K562 (cell line): ENCODE data around the gene OR11L1. TPM values are rescaled to one million over a fixed set of nuclear protein-coding genes. Genes with fewer than 3 reads are reported as not detected.

ENCODE experiments used
- ATAC-seq: fragments of 200-7000 bp; cut with Tn5 transposase; 3 replicates; pipeline ENCODE4 v1.9.1; 2020; ENCODE audit warnings: moderate library complexity
- BruUV-seq: library from RNA; stranded (reverse); fragments of 400-500 nt; replicated peaks from 2 replicates; lab custom pipeline; 2021; lab: Mats Ljungman, UMichigan
- CTCF ChIA-PET: fragments of 300-600 bp; formaldehyde crosslinking; extraction: SDS; loops from one replicate; lab custom pipeline; 2021; ENCODE audit warnings: low intra/inter-chr PET ratio; lab: Yijun Ruan, JAX
- POLR2A ChIA-PET: fragments of 300-600, 350-650 bp; sonication (Branson Sonifier 250); formaldehyde crosslinking; extraction: SDS; loops from one replicate; lab custom pipeline; 2021; ENCODE audit warnings: antibody characterized with exemption, inconsistent platforms; lab: Yijun Ruan, JAX
- DNase-seq, 4 experiments: peaks; one replicate each; pipeline versions ENCODE4 v3.0.0 to v3.0.0-alpha.2; 2011 to 2018; ENCODE audit warnings: low spot score in 3 of 4, mixed read lengths in 3 of 4; ENCODE audit errors: extremely low read depth in 1 of 4
- FAIRE-seq: peaks from 2 replicates; lab custom pipeline; 2011; peaks lifted over from hg19 to GRCh38; lab: Jason Lieb, UNC
- H2AFZ ChIP-seq: 2 replicates; pipeline ENCODE4 v1.6.0; 2011; ENCODE audit warnings: low read depth, low read length, control low read depth, inconsistent platforms
- H3K27ac ChIP-seq: fragments of 200-600 bp; 3 replicates; pipeline ENCODE4 v1.8.0; 2011; ENCODE audit warnings: low read depth, mild to moderate bottlenecking, control low read depth, inconsistent platforms, low read length, moderate library complexity, mixed read lengths; ENCODE audit errors: extremely low read depth
- H3K27me3 ChIP-seq, 2 experiments: fragments of 300-600 bp in 1 of 2; 2 replicates in 1 of 2; 3 replicates in 1 of 2; pipeline versions ENCODE4 v1.6.0 to v1.8.0; 2011; ENCODE audit warnings: inconsistent platforms in 2 of 2, low read length in 2 of 2, mild to moderate bottlenecking in 1 of 2, mixed read lengths in 1 of 2, moderate library complexity in 1 of 2; ENCODE audit not compliant: control insufficient read depth in 2 of 2, insufficient read depth in 2 of 2
- H3K36me3 ChIP-seq: fragments of 300-600 bp; 3 replicates; pipeline ENCODE4 v1.8.0; 2011; ENCODE audit warnings: mild to moderate bottlenecking, low read length, inconsistent platforms; ENCODE audit not compliant: control insufficient read depth, insufficient read depth
- H3K4me1 ChIP-seq, 2 experiments: fragments of 200-600 bp in 1 of 2; replicated peaks in 1 of 2; 2 replicates in 1 of 2; 3 replicates in 1 of 2; pipeline versions ENCODE4 v1.5.1 to v1.8.0; 2011; ENCODE audit warnings: inconsistent platforms in 2 of 2, low read length in 2 of 2, mild to moderate bottlenecking in 1 of 2, mixed read lengths in 1 of 2, moderate library complexity in 1 of 2; ENCODE audit not compliant: control insufficient read depth in 2 of 2, insufficient read depth in 2 of 2
- H3K4me2 ChIP-seq: 2 replicates; pipeline ENCODE4 v1.6.1; 2011; ENCODE audit warnings: low read length, control low read depth, inconsistent platforms, mixed read lengths; ENCODE audit not compliant: insufficient read depth
- H3K4me3 ChIP-seq: fragments of 200-600 bp; sonication (generic), shearing (Covaris generic); 2 replicates; pipeline ENCODE4 v1.5.1; 2016; ENCODE audit warnings: control low read depth, inconsistent platforms
- H3K79me2 ChIP-seq: fragments of 200-600 bp; 3 replicates; pipeline ENCODE4 v1.8.0; 2011; ENCODE audit warnings: low read length, inconsistent platforms; ENCODE audit not compliant: control insufficient read depth, insufficient read depth
- H3K9ac ChIP-seq, 2 experiments: 2 replicates each; pipeline versions ENCODE4 v1.6.0 to v1.6.1; 2011; ENCODE audit warnings: low read depth in 2 of 2, low read length in 2 of 2, control low read depth in 1 of 2, inconsistent platforms in 1 of 2, mild to moderate bottlenecking in 1 of 2, mixed read lengths in 1 of 2; ENCODE audit not compliant: insufficient read depth in 1 of 2
- H3K9me1 ChIP-seq: one replicate; pipeline ENCODE4 v1.6.0; 2011; ENCODE audit warnings: inconsistent platforms, mild to moderate bottlenecking, low read length, moderate library complexity; ENCODE audit not compliant: control insufficient read depth, insufficient read depth
- H3K9me3 ChIP-seq: replicated peaks from 2 replicates; pipeline ENCODE4 v1.5.1; 2011; ENCODE audit warnings: low read depth, low read length, inconsistent platforms; ENCODE audit not compliant: control insufficient read depth, insufficient read depth
- H4K20me1 ChIP-seq: replicated peaks from 2 replicates; pipeline ENCODE4 v1.6.1; 2011; ENCODE audit warnings: low read length, inconsistent platforms, mixed read lengths; ENCODE audit not compliant: control insufficient read depth, insufficient read depth
- BACH1 ChIP-seq: fragments of 200-800 bp; sonication (Bioruptor generic); IDR thresholded peaks from 2 replicates; pipeline ENCODE4 v1.6.1; 2016; ENCODE audit warnings: missing genetic modification characterization, missing compliant biosample characterization
- BHLHE40 ChIP-seq: IDR thresholded peaks from 2 replicates; pipeline ENCODE4 v1.6.1; 2011; ENCODE audit warnings: low read length, improper control_type of control experiment
- E2F3 ChIP-seq: fragments of 250-450 bp; sonication (Bioruptor Pico); IDR thresholded peaks from 2 replicates; pipeline ENCODE4 v1.4.0; 2020; ENCODE audit warnings: mild to moderate bottlenecking
- ELF1 ChIP-seq: fragments of 200-800 bp; sonication (Bioruptor generic); IDR thresholded peaks from 2 replicates; pipeline ENCODE4 v1.6.1; 2016; ENCODE audit warnings: missing genetic modification characterization, missing compliant biosample characterization
- MXI1 ChIP-seq: IDR thresholded peaks from 2 replicates; pipeline ENCODE4 v1.6.1; 2011; ENCODE audit warnings: low read depth, mild to moderate bottlenecking, improper control_type of control experiment, low read length
- RBFOX2 ChIP-seq: fragments of 200-400 bp; formaldehyde crosslinking; IDR thresholded peaks from 2 replicates; pipeline ENCODE4 v1.6.1; 2017; ENCODE audit warnings: low read depth, mild to moderate bottlenecking, low read length, moderate library complexity
- U2AF2 ChIP-seq: fragments of 200-400 bp; formaldehyde crosslinking; optimal IDR thresholded peaks from 2 replicates; pipeline ENCODE3; 2017; ENCODE audit warnings: low read depth, mild to moderate bottlenecking, low read length
- ZBTB7A ChIP-seq: IDR thresholded peaks from 2 replicates; pipeline ENCODE4 v1.6.1; 2011; ENCODE audit warnings: low read depth, mild to moderate bottlenecking, low read length, moderate library complexity, borderline replicate concordance; ENCODE audit not compliant: control insufficient read depth
- ZEB2 ChIP-seq: fragments of 450-650 bp; IDR thresholded peaks from 2 replicates; pipeline ENCODE4 v1.6.1; 2016
- ZFP1 ChIP-seq: fragments of 450-650 bp; formaldehyde crosslinking; IDR thresholded peaks from 2 replicates; pipeline ENCODE4 v1.4.0; 2020; ENCODE audit warnings: mild to moderate bottlenecking, mixed read lengths
- ZFP30 ChIP-seq: fragments of 250-450 bp; sonication (Bioruptor Pico); IDR thresholded peaks from 2 replicates; pipeline ENCODE4 v1.8.0; 2022; ENCODE audit warnings: moderate library complexity, mild to moderate bottlenecking, inconsistent platforms, borderline replicate concordance
- ZNF354B ChIP-seq: fragments of 250-450 bp; sonication (Bioruptor Pico); IDR thresholded peaks from 2 replicates; pipeline ENCODE4 v1.4.0; 2020
- WGBS: fragments of 100-300 bp; shearing (Covaris generic); methylation state at CpG from one replicate; pipeline ENCODE4 v1.1.6; 2016; ENCODE audit warnings: low coverage, mixed read lengths; ENCODE audit not compliant: insufficient coverage; ENCODE audit errors: missing lambda C conversion rate; 5-methylcytosine and 5-hydroxymethylcytosine counted together
- in situ Hi-C: fragments of 300-500 bp; cut with MboI; formaldehyde crosslinking; loops from 4 replicates; pipeline ENCODE4 v1.15.0; 2018; ENCODE audit warnings: inconsistent platforms, mixed read lengths
- intact Hi-C: fragments of 100-400 bp; cut with micrococcal nuclease; formaldehyde crosslinking; loops from 2 replicates; pipeline ENCODE4 v1.14.2; 2022
- polyA plus RNA-seq, 8 experiments: library from polyadenylated mRNA; depleted of rRNA in 4 of 8; stranded (reverse) in 5 of 8; unstranded in 3 of 8; fragments of >200 nt; fragmentation: Nextera tagmentation in 2 of 8; fragmentation: Illumina TruSeq in 1 of 8; extraction: Ambion mirVana in 2 of 8; extraction: Trizol in 1 of 8; gene quantifications; 2 replicates each; pipeline versions ENCODE4 v1.2.1 to v1.2.3, GENCODE V29; 2011 to 2014; ENCODE audit warnings: inconsistent platforms in 1 of 8, missing spikeins in 1 of 8
- total RNA-seq, 7 experiments: library from RNA; depleted of rRNA in 6 of 7; stranded (reverse); fragments of >200 nt in 6 of 7; fragmentation: Illumina TruSeq in 2 of 7; extraction: Trizol in 2 of 7; gene quantifications; 2 replicates each; pipeline versions ENCODE4 v1.2.1 to v1.2.3, GENCODE V29; 2011 to 2021; ENCODE audit warnings: low replicate concordance in 1 of 7
- TF ChIP-seq, protein P1 (sequence below): IDR thresholded peaks from 2 replicates; pipeline ENCODE4 v1.6.1; 2016; ENCODE audit warnings: missing genetic modification characterization, missing compliant biosample characterization

Gene OR11L1
- total and polyA plus RNA-seq, 9 of the 15 experiments (the other 6 are each of a cell fraction or from before 2014, with no cell fraction given) = not detected

DNA sequence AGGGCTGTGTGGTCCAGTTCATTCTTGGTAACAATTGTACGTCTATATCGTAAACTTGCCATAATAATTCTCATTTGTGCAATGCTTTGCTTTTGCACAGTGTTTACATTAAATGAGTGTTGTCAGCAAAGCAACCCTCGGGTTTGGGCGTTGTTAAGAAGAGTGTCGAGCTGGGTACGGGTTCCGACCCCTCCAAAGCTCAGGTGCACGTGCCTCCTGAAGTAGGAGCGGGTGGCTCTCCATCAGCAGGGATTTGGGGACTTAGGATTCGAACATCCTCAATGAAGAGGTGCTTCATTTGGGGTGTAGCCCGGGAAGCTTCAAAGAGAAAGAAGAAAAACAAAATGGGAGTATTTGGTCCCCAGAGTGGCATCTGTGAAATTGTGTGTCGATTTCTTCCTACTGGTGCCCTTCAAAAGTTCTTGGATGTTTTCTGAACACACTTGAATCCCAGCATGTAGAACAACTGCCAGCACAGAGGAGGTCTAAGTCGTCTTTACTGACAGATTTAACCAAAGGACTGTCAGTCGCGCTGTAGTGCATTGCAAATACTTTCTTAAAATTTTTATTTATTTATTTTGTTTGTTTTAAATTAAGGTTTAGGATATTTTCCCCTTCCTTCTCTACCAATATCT, 16.4 kb upstream of the OR11L1 start:
- intact Hi-C loops = loop anchor here (2.0 to 10.0 kb wide), 3 partner anchors 25 to 969 kb away; partner anchors contain the start of gene SH3BP5L
- no peak for TF ChIP-seq RBFOX2
- TF ChIP-seq ZFP30 (CRISPR knock-in tag) = no peak
- peak; percentile 67 for TF ChIP-seq BHLHE40
- no peak; the same call in 1 of the 2 replicates for TF ChIP-seq ELF1 (tag)
- no peak for TF ChIP-seq E2F3 (CRISPR knock-in tag)
- no peak for TF ChIP-seq ZFP1 (CRISPR knock-in tag)
- no peak for TF ChIP-seq ZNF354B (CRISPR knock-in tag)
- TF ChIP-seq BACH1 (tag) = no peak
- TF ChIP-seq ZEB2 = no peak
- TF ChIP-seq, protein P1, sequence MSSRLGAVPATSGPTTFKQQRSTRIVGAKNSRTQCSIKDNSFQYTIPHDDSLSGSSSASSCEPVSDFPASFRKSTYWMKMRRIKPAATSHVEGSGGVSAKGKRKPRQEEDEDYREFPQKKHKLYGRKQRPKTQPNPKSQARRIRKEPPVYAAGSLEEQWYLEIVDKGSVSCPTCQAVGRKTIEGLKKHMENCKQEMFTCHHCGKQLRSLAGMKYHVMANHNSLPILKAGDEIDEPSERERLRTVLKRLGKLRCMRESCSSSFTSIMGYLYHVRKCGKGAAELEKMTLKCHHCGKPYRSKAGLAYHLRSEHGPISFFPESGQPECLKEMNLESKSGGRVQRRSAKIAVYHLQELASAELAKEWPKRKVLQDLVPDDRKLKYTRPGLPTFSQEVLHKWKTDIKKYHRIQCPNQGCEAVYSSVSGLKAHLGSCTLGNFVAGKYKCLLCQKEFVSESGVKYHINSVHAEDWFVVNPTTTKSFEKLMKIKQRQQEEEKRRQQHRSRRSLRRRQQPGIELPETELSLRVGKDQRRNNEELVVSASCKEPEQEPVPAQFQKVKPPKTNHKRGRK = no peak
- no peak for TF ChIP-seq MXI1
- TF ChIP-seq ZBTB7A = no peak
- no peak for TF ChIP-seq U2AF2

More for the DNA sequence above, 16.4 kb upstream of the OR11L1 start:
- DNase-seq (no peak), ATAC-seq (peak; percentile 0; the same call in 2 of the 3 replicates), FAIRE-seq (peak; percentile 48)
- H3K9ac ChIP-seq = peak overlapping the region; percentile 72 to 96
- CTCF ChIA-PET = interaction anchor here (1.7 kb wide), 1 partner anchor 546 kb away, joined by 7 read pairs; no protein-coding TSS in a partner anchor
- peaks cover 34 to 36% of the 10 kb centered on the region in 2 experiments for H3K4me1 ChIP-seq
- H3K9me3 ChIP-seq = no peaks in the 10 kb centered on the region
- peak overlapping the region; percentile 88 for H3K27ac ChIP-seq
- TSS peak; percentile 43 for BruUV-seq
- H2AFZ ChIP-seq = peak overlapping the region; percentile 94
- 2% methylated on average over 15 of the region's 15 CpGs for WGBS
- POLR2A ChIA-PET = interaction anchor here (0.6 to 2.1 kb wide), 9 partner anchors 8 to 1027 kb away, joined by 3 to 7 read pairs (median 4); no protein-coding TSS in a partner anchor
- peaks cover 33% of the 10 kb centered on the region for H3K79me2 ChIP-seq
- H3K9me1 ChIP-seq = no peaks in the 10 kb centered on the region
- in situ Hi-C loops = no loop called here
- peaks cover 26% of the 10 kb centered on the region for H3K36me3 ChIP-seq
- H3K4me2 ChIP-seq = peak overlapping the region; percentile 96
- no peaks in the 10 kb centered on the region for H3K27me3 ChIP-seq
- H3K4me3 ChIP-seq = peak overlapping the region; percentile 84
- H4K20me1 ChIP-seq = no peaks in the 10 kb centered on the region
